ENCODE results near the gene MINDY4B. TPM values are rescaled to one million over a fixed set of nuclear protein-coding genes. Genes with fewer than 3 reads are reported as not detected.

MINDY4B gene
- total RNA-seq, 1 donor from 2014 or later, result not detected

DNA sequence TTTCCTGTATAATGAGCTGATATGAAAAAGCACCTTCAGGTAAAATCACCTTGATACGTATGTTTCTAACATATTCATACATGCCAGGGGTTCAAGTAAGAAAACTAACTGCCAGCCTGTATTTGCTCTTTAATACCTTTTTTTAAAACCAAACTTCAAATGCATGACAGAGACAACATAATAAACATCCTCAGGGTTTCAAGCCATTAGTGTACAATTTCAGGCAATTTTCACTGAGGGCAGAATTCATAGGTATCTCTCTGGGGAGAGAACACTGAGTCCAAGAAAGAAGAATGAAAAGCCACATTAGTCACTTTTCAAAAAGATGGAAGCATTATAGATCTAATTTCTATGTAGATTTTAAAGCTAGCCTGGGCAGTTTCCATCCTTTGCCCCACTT is 26.9 kb downstream of the MINDY4B start:
- Histone ChIP-seq H3K4me1 (no peaks in the 10 kb centered on the region), H3K4me3 (no peak overlapping the region), H3K9me3 (no peaks in the 10 kb centered on the region), H3K27me3 (ENCODE audit: low read depth) (no peaks in the 10 kb centered on the region), H3K27ac (no peak overlapping the region), H3K36me3 (no peaks in the 10 kb centered on the region)
- TF ChIP-seq CTCF (IDR thresholded peaks at IDR 0.05), result no peak
- ATAC-seq, result no peak
- DNase-seq, result no peak
- intact Hi-C loops (cut with DNase I), result no loop called here

GRCh38 chr3:150877303-150877702 is 27.9 kb downstream of the MINDY4B start:
- ATAC-seq, result no peak
- no peaks in the 10 kb centered on the region for H3K9me3 ChIP-seq
- H3K27me3 ChIP-seq (ENCODE audit: low read depth), result no peaks in the 10 kb centered on the region
- no peak overlapping the region for H3K4me3 ChIP-seq
- DNase-seq, result no peak
- no peaks in the 10 kb centered on the region for H3K4me1 ChIP-seq
- H3K36me3 ChIP-seq, result no peaks in the 10 kb centered on the region
- H3K27ac ChIP-seq, result no peak overlapping the region
- intact Hi-C loops (cut with DNase I), result no loop called here
- TF ChIP-seq CTCF (IDR thresholded peaks at IDR 0.05), result no peak

GRCh38 chr3:150876611-150877265 is 28.5 kb downstream of the MINDY4B start:
- H3K4me1 ChIP-seq, result no peaks in the 10 kb centered on the region
- no peak overlapping the region for H3K4me3 ChIP-seq
- DNase-seq (no peak), ATAC-seq (no peak)
- no peaks in the 10 kb centered on the region for H3K9me3 ChIP-seq
- no peaks in the 10 kb centered on the region for H3K27me3 ChIP-seq (ENCODE audit: low read depth)
- intact Hi-C loops (cut with DNase I), result no loop called here
- TF ChIP-seq CTCF (IDR thresholded peaks at IDR 0.05), result no peak
- no peak overlapping the region for H3K27ac ChIP-seq
- H3K36me3 ChIP-seq, result no peaks in the 10 kb centered on the region

DNA sequence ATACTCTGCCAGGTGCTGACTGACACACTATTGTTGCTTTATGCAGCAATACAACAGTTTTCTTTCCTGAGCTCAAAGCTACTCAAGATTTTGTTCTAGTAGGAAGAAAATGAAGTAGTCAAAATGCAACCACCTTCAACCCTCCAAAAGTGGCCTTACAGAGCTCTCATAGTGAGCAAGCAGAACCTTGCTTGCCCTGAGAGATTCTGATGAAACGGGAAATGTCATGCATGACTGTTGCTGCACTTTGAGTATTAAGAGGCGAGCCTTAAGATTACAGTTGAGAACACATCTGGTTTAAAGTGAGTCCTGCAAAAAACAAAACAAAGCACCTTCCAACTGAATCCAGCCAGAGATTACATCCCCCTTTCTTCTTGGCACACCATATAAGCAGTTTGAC is 29.7 kb downstream of the MINDY4B start:
- Histone ChIP-seq H3K27me3 (ENCODE audit: low read depth) (no peaks in the 10 kb centered on the region), H3K27ac (no peak overlapping the region), H3K4me3 (no peak overlapping the region), H3K9me3 (no peaks in the 10 kb centered on the region), H3K4me1 (no peaks in the 10 kb centered on the region), H3K36me3 (no peaks in the 10 kb centered on the region)
- DNase-seq (no peak), ATAC-seq (no peak)
- intact Hi-C loops (cut with DNase I), result no loop called here
- TF ChIP-seq CTCF (IDR thresholded peaks at IDR 0.05), result no peak

- no peak overlapping the region for H3K27ac ChIP-seq
Measured at GRCh38 chr3:150874666-150875219, 30.5 kb downstream of the MINDY4B start.

More at GRCh38 chr3:150874666-150875219, 30.5 kb downstream of the MINDY4B start:
- Histone ChIP-seq H3K4me3 (no peak overlapping the region), H3K9me3 (no peaks in the 10 kb centered on the region), H3K36me3 (no peaks in the 10 kb centered on the region), H3K4me1 (no peaks in the 10 kb centered on the region), H3K27me3 (ENCODE audit: low read depth) (no peaks in the 10 kb centered on the region)
- no peak for ATAC-seq
- no peak for TF ChIP-seq CTCF (IDR thresholded peaks at IDR 0.05)
- no peak for DNase-seq
- intact Hi-C loops (cut with DNase I), result no loop called here

Measured in lower lobe of right lung (tissue), 2 donors.